GM23338 (cell line): Measurements from ENCODE around the gene GCAT. TPM values are rescaled to one million over a fixed set of nuclear protein-coding genes. Genes with fewer than 3 reads are reported as not detected.

ENCODE experiments used
- ATAC-seq: fragments of 200-7000 bp; cut with Tn5 transposase; 3 replicates; pipeline ENCODE4 v1.9.1; 2020
- DNase-seq: peaks from one replicate; pipeline ENCODE4 v3.0.0-alpha.2; 2015; ENCODE audit warnings: low spot score
- H2AFZ ChIP-seq: fragments of 200-600 bp; sonication (generic); 2 replicates; pipeline ENCODE4 v1.8.0; 2016; ENCODE audit warnings: antibody characterized with exemption, mild to moderate bottlenecking, moderate library complexity
- H3F3A ChIP-seq: fragments of 200-600 bp; sonication (generic); replicated peaks from 2 replicates; pipeline ENCODE4 v1.8.0; 2017; ENCODE audit warnings: antibody characterized with exemption, mixed run types, low read depth
- H3K27ac ChIP-seq: fragments of 200-600 bp; sonication (generic); 2 replicates; pipeline ENCODE4 v1.6.1; 2016; ENCODE audit warnings: low read depth
- H3K27me3 ChIP-seq: fragments of 200-600 bp; sonication (generic); 2 replicates; pipeline ENCODE4 v1.8.0; 2016; ENCODE audit warnings: mild to moderate bottlenecking, mixed run types, moderate library complexity; ENCODE audit not compliant: insufficient read depth
- H3K36me3 ChIP-seq: fragments of 200-600 bp; sonication (generic); 2 replicates; pipeline ENCODE4 v1.8.0; 2016; ENCODE audit warnings: mild to moderate bottlenecking; ENCODE audit not compliant: insufficient read depth
- H3K4me1 ChIP-seq: fragments of 200-600 bp; sonication (generic); 2 replicates; pipeline ENCODE4 v1.8.0; 2016; ENCODE audit warnings: mild to moderate bottlenecking, moderate library complexity; ENCODE audit not compliant: insufficient read depth
- H3K4me2 ChIP-seq: fragments of 200-600 bp; sonication (generic); 2 replicates; pipeline ENCODE4 v1.7.1; 2017; ENCODE audit warnings: mixed run types
- H3K4me3 ChIP-seq: fragments of 200-600 bp; sonication (generic); 2 replicates; pipeline ENCODE4 v1.6.1; 2016; ENCODE audit warnings: mixed run types
- H3K79me2 ChIP-seq: fragments of 200-600 bp; sonication (generic); replicated peaks from 2 replicates; pipeline ENCODE4 v1.8.0; 2017; ENCODE audit warnings: mild to moderate bottlenecking; ENCODE audit not compliant: insufficient read depth
- H3K9me2 ChIP-seq: fragments of 200-600 bp; sonication (generic); 2 replicates; pipeline ENCODE4 v1.8.0; 2017; ENCODE audit not compliant: insufficient read depth
- H4K20me1 ChIP-seq: fragments of 200-600 bp; sonication (generic); replicated peaks from 2 replicates; pipeline ENCODE4 v1.8.0; 2017; ENCODE audit warnings: mild to moderate bottlenecking; ENCODE audit not compliant: insufficient read depth
- H3K27ac Mint-ChIP-seq: 2 replicates; pipeline ENCODE4 v1.8.0; 2020; ENCODE audit warnings: inconsistent platforms, mild to moderate bottlenecking, moderate library complexity, mixed read lengths
- H3K27me3 Mint-ChIP-seq: 3 replicates; pipeline ENCODE4 v1.8.0; 2022; ENCODE audit warnings: low read depth, mild to moderate bottlenecking, moderate library complexity, mixed read lengths, inconsistent platforms; ENCODE audit not compliant: insufficient read depth, poor library complexity
- H3K36me3 Mint-ChIP-seq: 3 replicates; pipeline ENCODE4 v1.8.0; 2021; ENCODE audit warnings: low read depth, mild to moderate bottlenecking, inconsistent platforms, moderate library complexity, mixed read lengths
- H3K4me1 Mint-ChIP-seq: 3 replicates; pipeline ENCODE4 v1.8.0; 2020; ENCODE audit warnings: mild to moderate bottlenecking, inconsistent platforms, mixed read lengths
- H3K4me3 Mint-ChIP-seq: 3 replicates; pipeline ENCODE4 v1.8.0; 2021; ENCODE audit warnings: moderate library complexity, mild to moderate bottlenecking, inconsistent platforms, mixed read lengths
- H3K9me3 Mint-ChIP-seq: 3 replicates; pipeline ENCODE4 v1.8.0; 2020; ENCODE audit warnings: moderate library complexity, mild to moderate bottlenecking, inconsistent platforms, mixed read lengths
- CREB1 ChIP-seq: fragments of 250-450 bp; sonication (Bioruptor Pico); IDR thresholded peaks from 2 replicates; pipeline ENCODE4 v1.5.0; 2020; ENCODE audit warnings: low read depth, mild to moderate bottlenecking, moderate library complexity
- ETS1 ChIP-seq: IDR thresholded peaks from 2 replicates; pipeline ENCODE4 v1.6.1; 2016; ENCODE audit warnings: antibody characterized with exemption
- JUNB ChIP-seq: IDR thresholded peaks from one replicate; pipeline ENCODE4 v1.6.1; 2016; ENCODE audit warnings: antibody characterized with exemption; ENCODE audit not compliant: unreplicated experiment
- NANOG ChIP-seq: IDR thresholded peaks from 2 replicates; pipeline ENCODE4 v1.6.1; 2016; ENCODE audit warnings: antibody characterized with exemption, borderline replicate concordance
- polyA plus RNA-seq: library from polyadenylated mRNA; unstranded; fragments of >200 nt; fragmentation: Nextera tagmentation; extraction: Ambion mirVana; gene quantifications from 2 replicates; pipeline ENCODE4 v1.2.1, GENCODE V29; 2016
- total RNA-seq: library from RNA; depleted of rRNA; stranded (reverse); fragments of >200 nt; shearing (Covaris generic); gene quantifications from 2 replicates; pipeline ENCODE4 v1.2.3, GENCODE V29; 2014
- TF ChIP-seq, protein P1 (sequence below): IDR thresholded peaks from one replicate; pipeline ENCODE4 v1.6.1; 2018; ENCODE audit warnings: antibody characterized with exemption; ENCODE audit not compliant: unreplicated experiment

Gene GCAT
- total and polyA plus RNA-seq, 2 experiments from 2014 or later: 36.8 to 61.3 TPM

GRCh38 chr22:37811867-37812266, 4.1 kb downstream of the GCAT start:
- H3K4me1 Mint-ChIP-seq: 0 out of 3 replicates have a peak, but pooled peaks cover 3% of the 10 kb centered on the region
- peaks cover 19% of the 10 kb centered on the region for H3K27me3 Mint-ChIP-seq
- ATAC-seq (no peak), DNase-seq (no peak)
- H2AFZ ChIP-seq: no peak overlapping the region
- H3K27ac Mint-ChIP-seq: no peak overlapping the region
- H3K27me3 ChIP-seq: peaks cover 22% of the 10 kb centered on the region
- H3K9me2 ChIP-seq: no peaks in the 10 kb centered on the region
- H3K79me2 ChIP-seq: no peaks in the 10 kb centered on the region
- H3K36me3 Mint-ChIP-seq: peaks cover 17% of the 10 kb centered on the region
- no peaks in the 10 kb centered on the region for H3K9me3 Mint-ChIP-seq
- H3K36me3 ChIP-seq: peaks cover 4% of the 10 kb centered on the region; the same call in 1 of the 2 replicates
- H3K4me1 ChIP-seq: 0 out of 2 replicates have a peak, but pooled peaks cover 6% of the 10 kb centered on the region
- H3F3A ChIP-seq: no peaks in the 10 kb centered on the region
- H3K27ac ChIP-seq: no peak overlapping the region
- peaks cover 5% of the 10 kb centered on the region for H4K20me1 ChIP-seq
- H3K4me2 ChIP-seq: no peak overlapping the region
- TF ChIP-seq ETS1: no peak
- TF ChIP-seq NANOG: no peak
- no peak overlapping the region for H3K4me3 ChIP-seq
- no peak overlapping the region for H3K4me3 Mint-ChIP-seq

- ATAC-seq: no peak
- no peak overlapping the region for H3K4me3 Mint-ChIP-seq
These were observed 5.3 kb downstream of the GCAT start for GRCh38 chr22:37812869-37813678.

More at GRCh38 chr22:37812869-37813678, 5.3 kb downstream of the GCAT start:
- DNase-seq: no peak
- Histone ChIP-seq H3K9me2 (no peaks in the 10 kb centered on the region), H4K20me1 (peaks cover 5% of the 10 kb centered on the region), H3K27me3 (peaks cover 15% of the 10 kb centered on the region), H3F3A (0 out of 2 replicates have a peak, but pooled peaks cover 4% of the 10 kb centered on the region), H3K27ac (no peak overlapping the region), H3K79me2 (no peaks in the 10 kb centered on the region), H3K4me1 (0 out of 2 replicates have a peak, but pooled peaks cover 5% of the 10 kb centered on the region), H3K36me3 (peaks cover 4% of the 10 kb centered on the region; the same call in 1 of the 2 replicates), H3K4me2 (no peak overlapping the region), H2AFZ (no peak overlapping the region), H3K4me3 (no peak overlapping the region)
- H3K9me3 Mint-ChIP-seq: no peaks in the 10 kb centered on the region
- H3K36me3 Mint-ChIP-seq: peaks cover 20% of the 10 kb centered on the region
- no peak for TF ChIP-seq NANOG
- TF ChIP-seq CREB1: no peak
- TF ChIP-seq, protein P1, sequence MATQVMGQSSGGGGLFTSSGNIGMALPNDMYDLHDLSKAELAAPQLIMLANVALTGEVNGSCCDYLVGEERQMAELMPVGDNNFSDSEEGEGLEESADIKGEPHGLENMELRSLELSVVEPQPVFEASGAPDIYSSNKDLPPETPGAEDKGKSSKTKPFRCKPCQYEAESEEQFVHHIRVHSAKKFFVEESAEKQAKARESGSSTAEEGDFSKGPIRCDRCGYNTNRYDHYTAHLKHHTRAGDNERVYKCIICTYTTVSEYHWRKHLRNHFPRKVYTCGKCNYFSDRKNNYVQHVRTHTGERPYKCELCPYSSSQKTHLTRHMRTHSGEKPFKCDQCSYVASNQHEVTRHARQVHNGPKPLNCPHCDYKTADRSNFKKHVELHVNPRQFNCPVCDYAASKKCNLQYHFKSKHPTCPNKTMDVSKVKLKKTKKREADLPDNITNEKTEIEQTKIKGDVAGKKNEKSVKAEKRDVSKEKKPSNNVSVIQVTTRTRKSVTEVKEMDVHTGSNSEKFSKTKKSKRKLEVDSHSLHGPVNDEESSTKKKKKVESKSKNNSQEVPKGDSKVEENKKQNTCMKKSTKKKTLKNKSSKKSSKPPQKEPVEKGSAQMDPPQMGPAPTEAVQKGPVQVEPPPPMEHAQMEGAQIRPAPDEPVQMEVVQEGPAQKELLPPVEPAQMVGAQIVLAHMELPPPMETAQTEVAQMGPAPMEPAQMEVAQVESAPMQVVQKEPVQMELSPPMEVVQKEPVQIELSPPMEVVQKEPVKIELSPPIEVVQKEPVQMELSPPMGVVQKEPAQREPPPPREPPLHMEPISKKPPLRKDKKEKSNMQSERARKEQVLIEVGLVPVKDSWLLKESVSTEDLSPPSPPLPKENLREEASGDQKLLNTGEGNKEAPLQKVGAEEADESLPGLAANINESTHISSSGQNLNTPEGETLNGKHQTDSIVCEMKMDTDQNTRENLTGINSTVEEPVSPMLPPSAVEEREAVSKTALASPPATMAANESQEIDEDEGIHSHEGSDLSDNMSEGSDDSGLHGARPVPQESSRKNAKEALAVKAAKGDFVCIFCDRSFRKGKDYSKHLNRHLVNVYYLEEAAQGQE: no peak
- TF ChIP-seq JUNB: no peak
- peaks cover 16% of the 10 kb centered on the region for H3K27me3 Mint-ChIP-seq
- no peak overlapping the region for H3K27ac Mint-ChIP-seq
- peaks cover 6% of the 10 kb centered on the region for H3K4me1 Mint-ChIP-seq
